ENCODE measurements around the gene SLC44A4. TPM values are rescaled to one million over a fixed set of nuclear protein-coding genes. Genes with fewer than 3 reads are reported as not detected.
A peak's percentile ranks its signal among the peaks of the same experiment; 100 is the strongest.

SLC44A4 gene
- total RNA-seq, 1 experiment from 2014 or later, result 3.1 TPM

DNA sequence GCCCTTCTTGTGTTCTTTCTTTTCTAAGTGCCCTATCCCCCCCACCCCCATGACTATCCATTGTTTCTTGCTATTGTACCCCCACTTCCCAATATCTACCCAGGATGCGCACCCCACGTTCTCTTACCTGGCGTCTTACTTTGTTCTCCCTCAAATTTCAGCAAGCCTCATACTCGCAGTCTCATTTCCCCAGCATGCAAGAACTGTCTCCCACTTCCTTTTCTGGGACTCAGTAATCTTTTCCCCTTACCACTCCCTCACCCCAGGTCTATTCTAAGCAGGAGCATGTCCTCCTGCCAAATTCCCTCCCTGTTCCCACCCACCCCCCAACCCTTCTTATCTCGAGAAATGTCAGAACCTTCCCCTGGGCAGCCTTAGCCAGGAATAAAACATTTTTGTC is 20.4 kb upstream of the SLC44A4 start (continued):
- TF ChIP-seq NR1H2 (CRISPR knock-in tag; IDR thresholded peaks at IDR 0.05) (no peak), ZNF232 (CRISPR knock-in tag; IDR thresholded peaks at IDR 0.05) (no peak), SP1 (CRISPR knock-in tag; conservative IDR thresholded peaks at IDR 0.05) (no peak), SMAD3 (CRISPR knock-in tag; IDR thresholded peaks at IDR 0.05; ENCODE audit: borderline replicate concordance) (no peak), RORB (CRISPR knock-in tag; IDR thresholded peaks at IDR 0.05) (no peak), HMGA2 (CRISPR knock-in tag; IDR thresholded peaks at IDR 0.05) (no peak), ETV6 (CRISPR knock-in tag; IDR thresholded peaks at IDR 0.05) (no peak)
- TF ChIP-seq, protein P1, sequence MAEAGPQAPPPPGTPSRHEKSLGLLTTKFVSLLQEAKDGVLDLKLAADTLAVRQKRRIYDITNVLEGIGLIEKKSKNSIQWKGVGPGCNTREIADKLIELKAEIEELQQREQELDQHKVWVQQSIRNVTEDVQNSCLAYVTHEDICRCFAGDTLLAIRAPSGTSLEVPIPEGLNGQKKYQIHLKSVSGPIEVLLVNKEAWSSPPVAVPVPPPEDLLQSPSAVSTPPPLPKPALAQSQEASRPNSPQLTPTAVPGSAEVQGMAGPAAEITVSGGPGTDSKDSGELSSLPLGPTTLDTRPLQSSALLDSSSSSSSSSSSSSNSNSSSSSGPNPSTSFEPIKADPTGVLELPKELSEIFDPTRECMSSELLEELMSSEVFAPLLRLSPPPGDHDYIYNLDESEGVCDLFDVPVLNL (CRISPR knock-in tag; IDR thresholded peaks at IDR 0.05; ENCODE audit: borderline replicate concordance, low read depth), result no peak
- TF ChIP-seq, protein P2, sequence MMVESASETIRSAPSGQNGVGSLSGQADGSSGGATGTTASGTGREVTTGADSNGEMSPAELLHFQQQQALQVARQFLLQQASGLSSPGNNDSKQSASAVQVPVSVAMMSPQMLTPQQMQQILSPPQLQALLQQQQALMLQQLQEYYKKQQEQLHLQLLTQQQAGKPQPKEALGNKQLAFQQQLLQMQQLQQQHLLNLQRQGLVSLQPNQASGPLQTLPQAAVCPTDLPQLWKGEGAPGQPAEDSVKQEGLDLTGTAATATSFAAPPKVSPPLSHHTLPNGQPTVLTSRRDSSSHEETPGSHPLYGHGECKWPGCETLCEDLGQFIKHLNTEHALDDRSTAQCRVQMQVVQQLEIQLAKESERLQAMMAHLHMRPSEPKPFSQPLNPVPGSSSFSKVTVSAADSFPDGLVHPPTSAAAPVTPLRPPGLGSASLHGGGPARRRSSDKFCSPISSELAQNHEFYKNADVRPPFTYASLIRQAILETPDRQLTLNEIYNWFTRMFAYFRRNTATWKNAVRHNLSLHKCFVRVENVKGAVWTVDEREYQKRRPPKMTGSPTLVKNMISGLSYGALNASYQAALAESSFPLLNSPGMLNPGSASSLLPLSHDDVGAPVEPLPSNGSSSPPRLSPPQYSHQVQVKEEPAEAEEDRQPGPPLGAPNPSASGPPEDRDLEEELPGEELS (CRISPR knock-in tag; IDR thresholded peaks at IDR 0.05), result no peak
- TF ChIP-seq, protein P3, sequence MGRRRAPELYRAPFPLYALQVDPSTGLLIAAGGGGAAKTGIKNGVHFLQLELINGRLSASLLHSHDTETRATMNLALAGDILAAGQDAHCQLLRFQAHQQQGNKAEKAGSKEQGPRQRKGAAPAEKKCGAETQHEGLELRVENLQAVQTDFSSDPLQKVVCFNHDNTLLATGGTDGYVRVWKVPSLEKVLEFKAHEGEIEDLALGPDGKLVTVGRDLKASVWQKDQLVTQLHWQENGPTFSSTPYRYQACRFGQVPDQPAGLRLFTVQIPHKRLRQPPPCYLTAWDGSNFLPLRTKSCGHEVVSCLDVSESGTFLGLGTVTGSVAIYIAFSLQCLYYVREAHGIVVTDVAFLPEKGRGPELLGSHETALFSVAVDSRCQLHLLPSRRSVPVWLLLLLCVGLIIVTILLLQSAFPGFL (CRISPR knock-in tag; IDR thresholded peaks at IDR 0.05; ENCODE audit: borderline replicate concordance), result no peak
- TF ChIP-seq, protein P4, sequence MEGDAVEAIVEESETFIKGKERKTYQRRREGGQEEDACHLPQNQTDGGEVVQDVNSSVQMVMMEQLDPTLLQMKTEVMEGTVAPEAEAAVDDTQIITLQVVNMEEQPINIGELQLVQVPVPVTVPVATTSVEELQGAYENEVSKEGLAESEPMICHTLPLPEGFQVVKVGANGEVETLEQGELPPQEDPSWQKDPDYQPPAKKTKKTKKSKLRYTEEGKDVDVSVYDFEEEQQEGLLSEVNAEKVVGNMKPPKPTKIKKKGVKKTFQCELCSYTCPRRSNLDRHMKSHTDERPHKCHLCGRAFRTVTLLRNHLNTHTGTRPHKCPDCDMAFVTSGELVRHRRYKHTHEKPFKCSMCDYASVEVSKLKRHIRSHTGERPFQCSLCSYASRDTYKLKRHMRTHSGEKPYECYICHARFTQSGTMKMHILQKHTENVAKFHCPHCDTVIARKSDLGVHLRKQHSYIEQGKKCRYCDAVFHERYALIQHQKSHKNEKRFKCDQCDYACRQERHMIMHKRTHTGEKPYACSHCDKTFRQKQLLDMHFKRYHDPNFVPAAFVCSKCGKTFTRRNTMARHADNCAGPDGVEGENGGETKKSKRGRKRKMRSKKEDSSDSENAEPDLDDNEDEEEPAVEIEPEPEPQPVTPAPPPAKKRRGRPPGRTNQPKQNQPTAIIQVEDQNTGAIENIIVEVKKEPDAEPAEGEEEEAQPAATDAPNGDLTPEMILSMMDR (IDR thresholded peaks at IDR 0.05), result no peak
- TF ChIP-seq, protein P5, sequence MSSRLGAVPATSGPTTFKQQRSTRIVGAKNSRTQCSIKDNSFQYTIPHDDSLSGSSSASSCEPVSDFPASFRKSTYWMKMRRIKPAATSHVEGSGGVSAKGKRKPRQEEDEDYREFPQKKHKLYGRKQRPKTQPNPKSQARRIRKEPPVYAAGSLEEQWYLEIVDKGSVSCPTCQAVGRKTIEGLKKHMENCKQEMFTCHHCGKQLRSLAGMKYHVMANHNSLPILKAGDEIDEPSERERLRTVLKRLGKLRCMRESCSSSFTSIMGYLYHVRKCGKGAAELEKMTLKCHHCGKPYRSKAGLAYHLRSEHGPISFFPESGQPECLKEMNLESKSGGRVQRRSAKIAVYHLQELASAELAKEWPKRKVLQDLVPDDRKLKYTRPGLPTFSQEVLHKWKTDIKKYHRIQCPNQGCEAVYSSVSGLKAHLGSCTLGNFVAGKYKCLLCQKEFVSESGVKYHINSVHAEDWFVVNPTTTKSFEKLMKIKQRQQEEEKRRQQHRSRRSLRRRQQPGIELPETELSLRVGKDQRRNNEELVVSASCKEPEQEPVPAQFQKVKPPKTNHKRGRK (CRISPR knock-in tag; IDR thresholded peaks at IDR 0.05; ENCODE audit: borderline replicate concordance), result no peak

DNA sequence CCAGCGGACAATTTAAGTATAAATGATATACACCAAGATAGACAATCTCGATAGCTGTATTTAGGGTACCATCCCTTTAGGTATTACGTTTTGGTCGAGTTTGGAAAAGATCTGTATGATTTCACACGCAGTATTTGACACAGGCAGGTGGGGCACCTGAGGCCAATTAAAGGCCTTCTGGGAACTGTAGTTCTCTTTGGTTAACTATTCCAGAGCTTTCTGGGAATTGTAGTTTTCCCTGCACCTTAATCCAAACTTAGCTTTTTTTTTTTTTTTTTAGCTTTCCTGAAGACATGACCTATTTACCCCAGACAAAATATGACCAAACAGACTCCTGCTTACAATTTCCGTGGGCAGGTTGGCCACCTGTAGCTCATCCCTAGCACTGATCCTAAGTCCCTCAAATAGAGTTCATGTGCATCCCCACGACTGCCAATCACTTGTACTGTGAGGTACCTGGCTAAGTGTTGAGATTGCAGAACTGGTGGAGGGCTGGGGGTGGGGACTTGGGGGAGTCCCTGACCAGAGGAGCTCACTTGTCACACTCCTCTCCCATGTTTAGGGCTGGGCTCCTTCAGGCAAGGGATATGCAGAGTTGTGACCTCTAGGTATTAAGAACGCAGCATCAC is 19.7 kb upstream of the SLC44A4 start:
- Mint-ChIP-seq H3K4me3 (peak overlapping the region; percentile 96), H3K27me3 (ENCODE audit: low read depth) (no peaks in the 10 kb centered on the region; the same call in 1 of the 2 replicates), H3K36me3 (peaks cover 20% of the 10 kb centered on the region), H3K9me3 (no peaks in the 10 kb centered on the region), H3K4me1 (peaks cover 23% of the 10 kb centered on the region), H3K27ac (peak overlapping the region; percentile 96)
- TF ChIP-seq MYBL2 (CRISPR knock-in tag; IDR thresholded peaks at IDR 0.05) (no peak), SP1 (CRISPR knock-in tag; conservative IDR thresholded peaks at IDR 0.05) (no peak)
- TF ChIP-seq, protein P6, sequence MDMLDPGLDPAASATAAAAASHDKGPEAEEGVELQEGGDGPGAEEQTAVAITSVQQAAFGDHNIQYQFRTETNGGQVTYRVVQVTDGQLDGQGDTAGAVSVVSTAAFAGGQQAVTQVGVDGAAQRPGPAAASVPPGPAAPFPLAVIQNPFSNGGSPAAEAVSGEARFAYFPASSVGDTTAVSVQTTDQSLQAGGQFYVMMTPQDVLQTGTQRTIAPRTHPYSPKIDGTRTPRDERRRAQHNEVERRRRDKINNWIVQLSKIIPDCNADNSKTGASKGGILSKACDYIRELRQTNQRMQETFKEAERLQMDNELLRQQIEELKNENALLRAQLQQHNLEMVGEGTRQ (CRISPR knock-in tag; IDR thresholded peaks at IDR 0.05), result no peak
- CTCF ChIA-PET, result interaction anchor here (0.6 to 2.6 kb wide), 14 partner anchors 10 to 522 kb away, joined by 3 to 22 read pairs (median 4); partner anchors contain the start of gene LSM2
- DNase-seq (ENCODE audit: low spot score) (no peak), ATAC-seq (peak; percentile 34)
- POLR2A ChIA-PET, result interaction anchor here (0.6 to 2.1 kb wide), 5 partner anchors 54 to 1391 kb away, joined by 3 to 6 read pairs (median 3); partner anchors contain the start of gene HSPA1B

Measured in WTC11 (cell line).